ENCODE results near the gene UCK2. TPM values are rescaled to one million over a fixed set of nuclear protein-coding genes. Genes with fewer than 3 reads are reported as not detected.

The UCK2 gene
- total RNA-seq, 3 donors from 2014 or later (not counting 1 experiment from before 2014, with no cell fraction given) = 12.8 to 20.5 (median 14.4) TPM

- Histone ChIP-seq H3K27ac (ENCODE audit: low read length) (no peak overlapping the region), H3K4me3 (ENCODE audit: low read length) (no peak overlapping the region), H3K36me3 (ENCODE audit: control insufficient read depth, insufficient read depth, low read length) (no peaks in the 10 kb centered on the region), H3K9me3 (ENCODE audit: control insufficient read depth, insufficient read depth, low read length) (no peaks in the 10 kb centered on the region), H3K27me3 (ENCODE audit: control insufficient read depth, insufficient read depth, low read length) (no peaks in the 10 kb centered on the region), H3K4me1 (ENCODE audit: control insufficient read depth, insufficient read depth, low read length) (no peaks in the 10 kb centered on the region)
- WGBS (ENCODE audit: insufficient coverage) = 85% methylated on average over 3 of the region's 4 CpGs
- Mint-ChIP-seq H3K27me3 (ENCODE audit: low read depth in 2 of 2) (no peaks in the 10 kb centered on the region), H3K36me3 (no peaks in the 10 kb centered on the region), H3K27ac (no peak overlapping the region), H3K9me3 (no peaks in the 10 kb centered on the region), H3K4me1 (peaks cover 4 to 5% of the 10 kb centered on the region in 2 donors), H3K4me3 (no peak overlapping the region)
- intact Hi-C loops (cut with micrococcal nuclease) = no loop called here
- TF ChIP-seq, protein P1, sequence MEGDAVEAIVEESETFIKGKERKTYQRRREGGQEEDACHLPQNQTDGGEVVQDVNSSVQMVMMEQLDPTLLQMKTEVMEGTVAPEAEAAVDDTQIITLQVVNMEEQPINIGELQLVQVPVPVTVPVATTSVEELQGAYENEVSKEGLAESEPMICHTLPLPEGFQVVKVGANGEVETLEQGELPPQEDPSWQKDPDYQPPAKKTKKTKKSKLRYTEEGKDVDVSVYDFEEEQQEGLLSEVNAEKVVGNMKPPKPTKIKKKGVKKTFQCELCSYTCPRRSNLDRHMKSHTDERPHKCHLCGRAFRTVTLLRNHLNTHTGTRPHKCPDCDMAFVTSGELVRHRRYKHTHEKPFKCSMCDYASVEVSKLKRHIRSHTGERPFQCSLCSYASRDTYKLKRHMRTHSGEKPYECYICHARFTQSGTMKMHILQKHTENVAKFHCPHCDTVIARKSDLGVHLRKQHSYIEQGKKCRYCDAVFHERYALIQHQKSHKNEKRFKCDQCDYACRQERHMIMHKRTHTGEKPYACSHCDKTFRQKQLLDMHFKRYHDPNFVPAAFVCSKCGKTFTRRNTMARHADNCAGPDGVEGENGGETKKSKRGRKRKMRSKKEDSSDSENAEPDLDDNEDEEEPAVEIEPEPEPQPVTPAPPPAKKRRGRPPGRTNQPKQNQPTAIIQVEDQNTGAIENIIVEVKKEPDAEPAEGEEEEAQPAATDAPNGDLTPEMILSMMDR (IDR thresholded peaks at IDR 0.05) = no peak
- DNase-seq (no peak), ATAC-seq (no peak)
Measured at GRCh38 chr1:165915932-165916348, 88.5 kb downstream of the UCK2 start.

DNA sequence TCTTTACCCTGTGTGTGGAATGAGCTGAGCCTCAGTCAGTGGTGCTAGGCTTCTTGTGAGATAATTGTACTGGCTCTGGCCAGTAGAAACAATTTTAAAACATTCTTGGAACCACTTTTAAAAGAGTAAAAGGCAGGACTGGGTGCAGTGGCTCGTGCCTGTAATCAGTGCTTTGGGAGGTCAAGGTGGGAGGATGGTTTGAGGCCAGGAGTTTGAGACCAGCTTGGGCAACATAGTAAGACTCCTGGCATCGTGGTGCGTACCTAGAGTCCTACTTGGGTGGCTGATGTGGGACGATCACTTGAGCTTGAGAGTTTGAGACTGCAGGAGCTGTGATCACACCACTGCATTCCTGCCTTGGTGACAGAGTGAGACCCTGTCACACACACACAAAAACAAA, 89.8 kb downstream of the UCK2 start:
- TF ChIP-seq, protein P1 (IDR thresholded peaks at IDR 0.05) = no peak
- no peak overlapping the region for H3K4me3 ChIP-seq (ENCODE audit: low read length)
- Mint-ChIP-seq H3K27ac (no peak overlapping the region), H3K4me3 (no peak overlapping the region), H3K9me3 (no peaks in the 10 kb centered on the region), H3K4me1 (peaks cover 4 to 5% of the 10 kb centered on the region in 2 donors), H3K27me3 (ENCODE audit: low read depth in 2 of 2) (no peaks in the 10 kb centered on the region), H3K36me3 (no peaks in the 10 kb centered on the region)
- no peak for DNase-seq
- ATAC-seq = no peak
- WGBS (ENCODE audit: insufficient coverage) = 90% methylated on average over 4 of the region's 4 CpGs
- no peaks in the 10 kb centered on the region for H3K27me3 ChIP-seq (ENCODE audit: control insufficient read depth, insufficient read depth, low read length)
- no peaks in the 10 kb centered on the region for H3K9me3 ChIP-seq (ENCODE audit: control insufficient read depth, insufficient read depth, low read length)
- H3K36me3 ChIP-seq (ENCODE audit: control insufficient read depth, insufficient read depth, low read length) = no peaks in the 10 kb centered on the region
- no peak overlapping the region for H3K27ac ChIP-seq (ENCODE audit: low read length)
- intact Hi-C loops (cut with micrococcal nuclease) = no loop called here
- H3K4me1 ChIP-seq (ENCODE audit: control insufficient read depth, insufficient read depth, low read length) = no peaks in the 10 kb centered on the region

DNA sequence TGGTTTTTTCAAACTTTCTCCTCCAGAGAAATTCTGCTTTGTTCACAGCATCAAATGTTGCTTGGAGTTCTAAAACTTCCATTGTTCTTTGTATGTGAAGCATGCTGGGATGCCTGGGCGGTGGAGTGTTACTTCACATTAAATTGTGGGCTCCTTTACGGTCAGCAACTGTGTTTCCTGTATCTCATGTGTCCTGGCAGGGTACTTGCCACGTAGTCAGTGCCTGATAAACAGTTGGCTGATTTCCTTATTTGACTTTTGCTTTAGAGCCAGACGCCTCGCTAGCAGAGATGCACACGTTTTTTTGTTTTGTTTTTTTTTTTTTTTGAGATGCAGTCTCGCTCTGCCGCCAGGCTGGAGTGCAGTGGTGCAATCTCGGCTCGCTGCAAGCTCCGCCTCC, 96.7 kb downstream of the UCK2 start:
- intact Hi-C loops (cut with micrococcal nuclease) = loop anchor here (10.0 kb wide), 1 partner anchor 551 kb away; no protein-coding TSS in a partner anchor
- H3K4me3 Mint-ChIP-seq = no peak overlapping the region
- H3K4me3 ChIP-seq (ENCODE audit: low read length) = no peak overlapping the region
- TF ChIP-seq, protein P1 (IDR thresholded peaks at IDR 0.05) = no peak
- no peak overlapping the region for H3K27ac Mint-ChIP-seq
- H3K4me1 ChIP-seq (ENCODE audit: control insufficient read depth, insufficient read depth, low read length) = no peaks in the 10 kb centered on the region
- H3K27me3 ChIP-seq (ENCODE audit: control insufficient read depth, insufficient read depth, low read length) = no peaks in the 10 kb centered on the region
- no peaks in the 10 kb centered on the region for H3K36me3 ChIP-seq (ENCODE audit: control insufficient read depth, insufficient read depth, low read length)
- H3K36me3 Mint-ChIP-seq = no peaks in the 10 kb centered on the region
- no peaks in the 10 kb centered on the region for H3K4me1 Mint-ChIP-seq
- no peaks in the 10 kb centered on the region for H3K9me3 ChIP-seq (ENCODE audit: control insufficient read depth, insufficient read depth, low read length)
- H3K9me3 Mint-ChIP-seq = no peaks in the 10 kb centered on the region
- WGBS (ENCODE audit: insufficient coverage) = 71% methylated on average over 11 of the region's 11 CpGs
- ATAC-seq (no peak), DNase-seq (no peak)
- H3K27me3 Mint-ChIP-seq (ENCODE audit: low read depth in 2 of 2) = peaks cover 8 to 24% of the 10 kb centered on the region in 2 donors
- H3K27ac ChIP-seq (ENCODE audit: low read length) = no peak overlapping the region

DNA sequence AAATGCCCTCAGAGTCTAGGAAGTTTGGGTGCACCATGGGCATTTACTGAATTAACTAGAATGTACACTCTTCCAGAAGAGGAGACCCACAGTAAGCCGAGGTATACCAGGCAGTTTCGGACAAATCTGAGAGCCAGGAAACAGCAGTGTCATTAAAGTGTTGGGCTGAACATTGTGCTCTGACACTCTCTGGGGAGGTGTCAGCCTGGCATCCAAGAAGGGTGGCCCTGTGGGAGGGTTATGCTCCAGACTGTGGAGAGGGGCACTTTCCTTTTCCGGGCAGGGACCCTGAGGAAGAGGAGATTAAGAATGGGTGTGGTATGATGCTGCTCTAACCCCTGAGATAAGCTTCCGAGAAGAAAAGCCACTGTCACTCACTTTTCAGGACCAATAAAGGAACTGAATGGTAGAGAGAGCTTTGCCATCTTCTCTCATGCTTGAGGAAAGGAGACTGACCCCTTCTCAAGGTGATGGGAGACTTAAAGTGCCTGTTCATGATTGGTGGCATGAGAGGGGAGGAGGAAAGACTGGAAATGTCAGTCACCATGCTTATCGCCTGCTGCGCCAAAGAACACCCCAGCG, 98.2 kb downstream of the UCK2 start:
- H3K4me1 ChIP-seq (ENCODE audit: control insufficient read depth, insufficient read depth, low read length) = no peaks in the 10 kb centered on the region
- Mint-ChIP-seq H3K4me3 (no peak overlapping the region), H3K4me1 (no peaks in the 10 kb centered on the region), H3K9me3 (no peaks in the 10 kb centered on the region), H3K36me3 (no peaks in the 10 kb centered on the region), H3K27ac (no peak overlapping the region), H3K27me3 (ENCODE audit: low read depth in 2 of 2) (peaks cover 8 to 27% of the 10 kb centered on the region in 2 donors)
- no peaks in the 10 kb centered on the region for H3K9me3 ChIP-seq (ENCODE audit: control insufficient read depth, insufficient read depth, low read length)
- intact Hi-C loops (cut with micrococcal nuclease) = loop anchor here (5.0 to 10.0 kb wide), 2 partner anchors 549 to 1132 kb away; no protein-coding TSS in a partner anchor
- TF ChIP-seq, protein P1 (IDR thresholded peaks at IDR 0.05) = no peak
- H3K27me3 ChIP-seq (ENCODE audit: control insufficient read depth, insufficient read depth, low read length) = no peaks in the 10 kb centered on the region
- H3K27ac ChIP-seq (ENCODE audit: low read length) = no peak overlapping the region
- H3K36me3 ChIP-seq (ENCODE audit: control insufficient read depth, insufficient read depth, low read length) = no peaks in the 10 kb centered on the region
- ATAC-seq (no peak), DNase-seq (no peak)
- 75% methylated on average over 7 of the region's 7 CpGs for WGBS (ENCODE audit: insufficient coverage)
- no peak overlapping the region for H3K4me3 ChIP-seq (ENCODE audit: low read length)
